Stimulated activated CD4-positive, alpha-beta T cell treated with anti-CD3 and anti-CD28 coated beads, Interleukin-4, amount 100 ng/mL, for 24 hours (primary cell): ENCODE data around the gene TLE2.

ENCODE experiments used
- DNase-seq: peaks from one replicate; pipeline ENCODE4 v3.0.0-alpha.2; 2020

The TLE2 gene

GRCh38 chr19:3029065-3029923 lies at the start of gene TLE2:
Gene TLE2, minus strand, starts transcription at chr19:3029280. Its CDS starts 376 bp downstream, at chr19:3028904.
- no peak for DNase-seq

GRCh38 chr19:3075605-3076431 lies 46.7 kb upstream of the TLE2 start:
- DNase-seq = peak; percentile 80

GRCh38 chr19:3073931-3074595 lies 45.0 kb upstream of the TLE2 start:
- DNase-seq = no peak

- no peak for DNase-seq
These were observed 44.1 kb upstream of the TLE2 start for GRCh38 chr19:3073159-3073563.

GRCh38 chr19:3071768-3072167 lies 42.7 kb upstream of the TLE2 start:
- DNase-seq = no peak

GRCh38 chr19:3068071-3068470 lies 39.0 kb upstream of the TLE2 start:
- no peak for DNase-seq

- no peak for DNase-seq
These were observed 38.5 kb upstream of the TLE2 start for GRCh38 chr19:3067563-3067962.

GRCh38 chr19:3066482-3067049 lies 37.5 kb upstream of the TLE2 start:
- no peak for DNase-seq

GRCh38 chr19:3065675-3066357 lies 36.7 kb upstream of the TLE2 start:
- no peak for DNase-seq

GRCh38 chr19:3064011-3064330 lies 34.9 kb upstream of the TLE2 start:
- no peak for DNase-seq

- peak; percentile 71 for DNase-seq
These were observed 33.4 kb upstream of the TLE2 start, which contains the start of gene TLE5 for GRCh38 chr19:3062165-3063105. Gene TLE5, minus strand, starts transcription at chr19:3062495. Its CDS starts 295 bp downstream, at chr19:3062200.

GRCh38 chr19:3061182-3062161 lies 32.4 kb upstream of the TLE2 start:
- DNase-seq = peak; percentile 53

GRCh38 chr19:3060857-3061181 lies 31.7 kb upstream of the TLE2 start:
- no peak for DNase-seq

- DNase-seq = no peak
These were observed 30.6 kb upstream of the TLE2 start for GRCh38 chr19:3059653-3060052.

- no peak for DNase-seq
These were observed 29.8 kb upstream of the TLE2 start for GRCh38 chr19:3058821-3059314.

GRCh38 chr19:3058009-3058820 lies 29.1 kb upstream of the TLE2 start:
- DNase-seq = no peak

- DNase-seq = no peak
These were observed 28.2 kb upstream of the TLE2 start for GRCh38 chr19:3057275-3057714.

- DNase-seq = no peak
These were observed 27.5 kb upstream of the TLE2 start for GRCh38 chr19:3056417-3057088.
